BE2C (cell line): ENCODE data around the gene SINHCAF.
"Not testable (repeated sequence)": the region's sequence is repeated elsewhere in the genome, so short reads cannot be mapped to it uniquely, and the experiment has no call there.

Source experiments
- DNase-seq: peaks from one replicate; pipeline ENCODE4 v3.0.0-alpha.2; 2020
- H3K27me3 ChIP-seq: fragments of 250-450 bp; sonication (Bioruptor Pico); 2 replicates; pipeline ENCODE4 v1.5.1; 2020; ENCODE audit warnings: mild to moderate bottlenecking
- H3K36me3 ChIP-seq: fragments of 250-450 bp; sonication (Bioruptor Pico); 2 replicates; pipeline ENCODE4 v1.5.1; 2020; ENCODE audit warnings: mild to moderate bottlenecking
- H3K4me1 ChIP-seq: fragments of 250-450 bp; sonication (Bioruptor Pico); 2 replicates; pipeline ENCODE4 v1.5.1; 2020
- H3K4me3 ChIP-seq: 2 replicates; pipeline ENCODE4 v1.5.1; 2011; ENCODE audit warnings: low read depth, low read length
- H3K9me3 ChIP-seq: fragments of 250-450 bp; sonication (Bioruptor Pico); 2 replicates; pipeline ENCODE4 v1.5.1; 2020
- TF ChIP-seq, protein P1 (sequence below): IDR thresholded peaks from 2 replicates; pipeline ENCODE4 v1.5.1; 2012; ENCODE audit warnings: mild to moderate bottlenecking, low read depth, low read length

Gene SINHCAF

DNA sequence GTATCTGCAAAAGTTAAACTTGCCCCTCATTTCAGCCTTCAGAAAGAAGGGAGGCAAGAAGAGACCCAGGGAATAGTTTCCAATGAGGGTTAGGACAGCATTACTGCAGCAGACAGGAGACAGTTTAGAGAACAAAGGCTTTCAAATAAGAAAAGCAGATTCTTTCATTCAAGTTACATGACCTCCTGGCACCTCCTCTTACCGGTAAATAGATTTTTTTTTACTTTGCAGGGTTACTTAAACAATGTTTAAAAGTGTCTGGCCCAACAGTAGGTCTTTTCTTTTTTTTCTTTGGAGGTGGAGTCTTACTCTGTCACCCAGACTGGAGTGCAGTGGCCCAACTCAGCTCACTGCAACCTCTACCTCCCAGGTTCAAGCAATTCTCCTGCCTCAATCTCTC lies 47.1 kb downstream of the SINHCAF start:
- Histone ChIP-seq H3K4me1 (no peaks in the 10 kb centered on the region), H3K27me3 (no peaks in the 10 kb centered on the region), H3K9me3 (no peaks in the 10 kb centered on the region), H3K4me3 (no peak overlapping the region), H3K36me3 (peaks cover 69% of the 10 kb centered on the region)
- DNase-seq: no peak
- TF ChIP-seq, protein P1, sequence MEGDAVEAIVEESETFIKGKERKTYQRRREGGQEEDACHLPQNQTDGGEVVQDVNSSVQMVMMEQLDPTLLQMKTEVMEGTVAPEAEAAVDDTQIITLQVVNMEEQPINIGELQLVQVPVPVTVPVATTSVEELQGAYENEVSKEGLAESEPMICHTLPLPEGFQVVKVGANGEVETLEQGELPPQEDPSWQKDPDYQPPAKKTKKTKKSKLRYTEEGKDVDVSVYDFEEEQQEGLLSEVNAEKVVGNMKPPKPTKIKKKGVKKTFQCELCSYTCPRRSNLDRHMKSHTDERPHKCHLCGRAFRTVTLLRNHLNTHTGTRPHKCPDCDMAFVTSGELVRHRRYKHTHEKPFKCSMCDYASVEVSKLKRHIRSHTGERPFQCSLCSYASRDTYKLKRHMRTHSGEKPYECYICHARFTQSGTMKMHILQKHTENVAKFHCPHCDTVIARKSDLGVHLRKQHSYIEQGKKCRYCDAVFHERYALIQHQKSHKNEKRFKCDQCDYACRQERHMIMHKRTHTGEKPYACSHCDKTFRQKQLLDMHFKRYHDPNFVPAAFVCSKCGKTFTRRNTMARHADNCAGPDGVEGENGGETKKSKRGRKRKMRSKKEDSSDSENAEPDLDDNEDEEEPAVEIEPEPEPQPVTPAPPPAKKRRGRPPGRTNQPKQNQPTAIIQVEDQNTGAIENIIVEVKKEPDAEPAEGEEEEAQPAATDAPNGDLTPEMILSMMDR: no peak

DNA sequence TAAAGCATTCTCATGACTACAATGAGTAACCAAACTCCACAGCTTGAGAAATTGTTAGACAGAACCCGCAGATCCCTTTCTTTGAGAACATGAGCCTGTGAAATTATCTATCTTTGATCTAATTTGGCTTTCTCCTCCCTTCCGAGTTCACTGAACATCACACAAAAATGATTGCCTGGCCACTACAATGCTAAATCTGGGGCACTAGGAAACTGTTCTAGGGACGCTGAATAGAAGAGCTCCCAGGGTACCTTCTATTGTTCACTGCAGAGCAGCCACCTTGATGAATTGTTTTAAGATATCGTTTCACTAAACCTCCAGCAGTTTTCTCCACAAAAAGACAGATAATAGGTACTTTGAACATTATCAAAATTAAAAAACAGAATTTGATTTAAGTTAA lies 47.5 kb downstream of the SINHCAF start:
- no peaks in the 10 kb centered on the region for H3K27me3 ChIP-seq
- H3K9me3 ChIP-seq: no peaks in the 10 kb centered on the region
- H3K36me3 ChIP-seq: peaks cover 68% of the 10 kb centered on the region
- H3K4me1 ChIP-seq: no peaks in the 10 kb centered on the region
- DNase-seq: no peak
- TF ChIP-seq, protein P1: no peak
- no peak overlapping the region for H3K4me3 ChIP-seq

DNA sequence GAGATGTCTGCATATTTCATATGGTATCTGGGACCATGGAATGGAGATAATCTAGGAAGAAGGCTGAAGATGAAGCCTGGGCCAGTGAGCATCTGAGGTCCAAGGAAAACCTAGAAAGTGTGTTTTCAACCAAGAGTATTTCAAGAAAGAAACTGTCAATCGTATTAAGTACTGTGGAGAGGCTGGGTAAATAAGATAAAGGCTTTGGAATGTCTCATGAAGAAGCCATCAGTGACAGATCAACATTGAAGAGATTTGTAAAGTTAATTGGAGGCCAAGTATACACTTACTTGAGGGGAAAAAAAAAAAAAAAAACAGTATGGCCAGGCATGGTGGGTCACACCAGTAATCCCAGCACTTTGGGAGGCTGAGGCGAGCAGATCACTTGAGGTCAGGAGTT lies 48.9 kb downstream of the SINHCAF start:
- peaks cover 59% of the 10 kb centered on the region for H3K36me3 ChIP-seq
- TF ChIP-seq, protein P1: no peak
- no peaks in the 10 kb centered on the region for H3K9me3 ChIP-seq
- DNase-seq: no peak
- H3K27me3 ChIP-seq: no peaks in the 10 kb centered on the region
- no peak overlapping the region for H3K4me3 ChIP-seq
- no peaks in the 10 kb centered on the region for H3K4me1 ChIP-seq

DNA sequence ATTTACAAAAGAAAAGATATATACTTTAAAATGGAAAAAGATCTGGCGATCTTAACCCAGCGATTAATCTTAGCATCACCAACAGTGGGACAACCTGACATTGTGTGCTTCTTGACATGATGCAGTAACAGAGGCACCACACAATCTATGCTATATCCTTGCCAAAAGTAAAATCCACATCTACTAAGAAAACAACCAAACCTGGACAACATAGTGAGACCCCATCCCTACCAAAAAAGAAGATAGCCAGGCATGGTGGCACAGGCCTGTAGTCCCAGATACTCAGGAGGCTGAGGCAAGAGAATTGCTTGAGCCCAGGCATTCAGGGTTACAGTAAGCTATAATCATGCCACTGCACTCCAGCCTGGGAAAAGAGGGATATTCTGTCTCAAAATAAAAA lies 50.5 kb downstream of the SINHCAF start:
- no peak overlapping the region for H3K4me3 ChIP-seq
- no peaks in the 10 kb centered on the region for H3K27me3 ChIP-seq
- H3K9me3 ChIP-seq: no peaks in the 10 kb centered on the region; the same call in 1 of the 2 replicates
- H3K36me3 ChIP-seq: peaks cover 57% of the 10 kb centered on the region
- DNase-seq: no peak
- no peaks in the 10 kb centered on the region for H3K4me1 ChIP-seq
- TF ChIP-seq, protein P1: no peak

DNA sequence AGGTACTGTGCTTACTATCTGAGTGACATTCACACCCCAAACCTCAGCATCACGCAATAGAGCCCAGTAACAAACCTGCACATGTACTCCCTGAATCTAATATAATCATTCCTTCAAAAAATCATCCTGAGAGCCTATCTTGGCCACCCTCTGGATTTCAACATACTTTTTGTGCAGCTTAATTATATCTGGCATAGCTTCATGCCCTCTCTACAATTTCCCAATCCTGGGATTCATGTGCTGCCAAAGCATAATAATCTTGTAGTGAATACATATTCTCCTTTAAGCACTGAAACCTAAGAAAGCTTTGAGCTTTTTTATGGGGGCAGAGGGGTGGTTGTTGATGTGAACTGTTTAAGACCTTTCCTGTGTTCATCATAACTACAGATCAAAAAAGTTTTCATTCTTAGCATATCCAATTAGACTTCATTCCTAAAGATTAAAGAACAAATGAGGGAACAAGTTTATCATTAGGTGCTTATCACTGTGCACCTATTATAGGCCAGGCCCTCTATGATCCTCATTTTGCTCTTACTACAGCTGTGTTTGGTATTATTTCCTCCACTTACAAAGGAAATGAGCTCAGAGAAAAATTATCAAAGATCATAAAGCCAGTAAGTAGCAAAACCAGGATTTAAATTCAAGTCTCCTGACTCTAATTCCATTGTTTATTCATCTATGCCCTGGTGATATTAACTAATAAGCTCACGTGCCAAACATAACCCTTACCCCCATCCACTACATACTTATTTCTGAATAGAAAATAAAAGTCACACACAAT lies 51.2 kb downstream of the SINHCAF start:
- no peaks in the 10 kb centered on the region for H3K27me3 ChIP-seq
- TF ChIP-seq, protein P1: no peak
- no peak for DNase-seq

GRCh38 chr12:31273794-31274193 lies 52.2 kb downstream of the SINHCAF start:
- not testable (repeated sequence) for DNase-seq, H3K4me3 ChIP-seq, H3K27me3 ChIP-seq, H3K4me1 ChIP-seq, H3K9me3 ChIP-seq
- peaks cover 44% of the 10 kb centered on the region for H3K36me3 ChIP-seq

More for the DNA sequence above, 51.2 kb downstream of the SINHCAF start:
- Histone ChIP-seq H3K4me3 (no peak overlapping the region), H3K4me1 (no peaks in the 10 kb centered on the region), H3K36me3 (peaks cover 54% of the 10 kb centered on the region), H3K9me3 (no peaks in the 10 kb centered on the region; the same call in 1 of the 2 replicates)
